ENCODE results near the gene GSG1.

DNA sequence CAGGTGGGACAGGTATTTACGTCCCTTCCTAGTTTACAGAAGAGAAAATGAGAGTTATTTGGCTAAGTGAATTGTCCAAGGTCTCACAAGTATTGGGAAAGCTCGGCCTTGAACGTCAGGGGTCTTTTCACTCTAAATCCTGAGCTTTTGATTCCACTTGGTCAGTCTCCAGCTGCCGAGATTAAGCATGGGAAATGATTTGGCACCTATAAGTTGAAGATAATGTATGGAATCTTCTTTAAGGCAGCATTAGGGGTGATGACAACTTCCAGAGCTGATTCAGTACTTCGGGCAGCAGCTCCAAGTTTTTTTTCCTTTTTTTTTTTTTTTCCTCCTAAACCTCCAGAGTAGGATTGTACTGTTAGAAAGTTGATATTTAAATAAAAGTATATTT, 58.6 kb downstream of the GSG1 start:
- TF ChIP-seq, protein P1, sequence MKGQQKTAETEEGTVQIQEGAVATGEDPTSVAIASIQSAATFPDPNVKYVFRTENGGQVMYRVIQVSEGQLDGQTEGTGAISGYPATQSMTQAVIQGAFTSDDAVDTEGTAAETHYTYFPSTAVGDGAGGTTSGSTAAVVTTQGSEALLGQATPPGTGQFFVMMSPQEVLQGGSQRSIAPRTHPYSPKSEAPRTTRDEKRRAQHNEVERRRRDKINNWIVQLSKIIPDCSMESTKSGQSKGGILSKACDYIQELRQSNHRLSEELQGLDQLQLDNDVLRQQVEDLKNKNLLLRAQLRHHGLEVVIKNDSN (CRISPR knock-in tag; IDR thresholded peaks at IDR 0.05): no peak
- TF ChIP-seq FOXJ3 (CRISPR knock-in tag; IDR thresholded peaks at IDR 0.05; ENCODE audit: borderline replicate concordance) (no peak), E2F1 (CRISPR knock-in tag; IDR thresholded peaks at IDR 0.05) (no peak), ZNF512 (CRISPR knock-in tag; IDR thresholded peaks at IDR 0.05; ENCODE audit: borderline replicate concordance) (no peak), CTCF (IDR thresholded peaks at IDR 0.05) (no peak), SMAD4 (CRISPR knock-in tag; IDR thresholded peaks at IDR 0.05) (no peak), JUN (CRISPR knock-in tag; IDR thresholded peaks at IDR 0.05) (no peak), HMGXB4 (CRISPR knock-in tag; IDR thresholded peaks at IDR 0.05) (no peak), NR2C2 (CRISPR knock-in tag; IDR thresholded peaks at IDR 0.05) (no peak), TCF7 (CRISPR knock-in tag; IDR thresholded peaks at IDR 0.05; ENCODE audit: low read depth) (no peak)
- TF ChIP-seq, protein P2, sequence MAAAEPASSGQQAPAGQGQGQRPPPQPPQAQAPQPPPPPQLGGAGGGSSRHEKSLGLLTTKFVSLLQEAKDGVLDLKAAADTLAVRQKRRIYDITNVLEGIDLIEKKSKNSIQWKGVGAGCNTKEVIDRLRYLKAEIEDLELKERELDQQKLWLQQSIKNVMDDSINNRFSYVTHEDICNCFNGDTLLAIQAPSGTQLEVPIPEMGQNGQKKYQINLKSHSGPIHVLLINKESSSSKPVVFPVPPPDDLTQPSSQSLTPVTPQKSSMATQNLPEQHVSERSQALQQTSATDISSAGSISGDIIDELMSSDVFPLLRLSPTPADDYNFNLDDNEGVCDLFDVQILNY (CRISPR knock-in tag; IDR thresholded peaks at IDR 0.05): no peak
- TF ChIP-seq, protein P3, sequence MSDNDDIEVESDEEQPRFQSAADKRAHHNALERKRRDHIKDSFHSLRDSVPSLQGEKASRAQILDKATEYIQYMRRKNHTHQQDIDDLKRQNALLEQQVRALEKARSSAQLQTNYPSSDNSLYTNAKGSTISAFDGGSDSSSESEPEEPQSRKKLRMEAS (CRISPR knock-in tag; IDR thresholded peaks at IDR 0.05): no peak

All from WTC11 (cell line).